Measurements from ENCODE around the gene STIM1. TPM values are rescaled to one million over a fixed set of nuclear protein-coding genes. Genes with fewer than 3 reads are reported as not detected.

Gene STIM1
- total RNA-seq, 1 experiment from 2014 or later = 28.3 TPM

DNA sequence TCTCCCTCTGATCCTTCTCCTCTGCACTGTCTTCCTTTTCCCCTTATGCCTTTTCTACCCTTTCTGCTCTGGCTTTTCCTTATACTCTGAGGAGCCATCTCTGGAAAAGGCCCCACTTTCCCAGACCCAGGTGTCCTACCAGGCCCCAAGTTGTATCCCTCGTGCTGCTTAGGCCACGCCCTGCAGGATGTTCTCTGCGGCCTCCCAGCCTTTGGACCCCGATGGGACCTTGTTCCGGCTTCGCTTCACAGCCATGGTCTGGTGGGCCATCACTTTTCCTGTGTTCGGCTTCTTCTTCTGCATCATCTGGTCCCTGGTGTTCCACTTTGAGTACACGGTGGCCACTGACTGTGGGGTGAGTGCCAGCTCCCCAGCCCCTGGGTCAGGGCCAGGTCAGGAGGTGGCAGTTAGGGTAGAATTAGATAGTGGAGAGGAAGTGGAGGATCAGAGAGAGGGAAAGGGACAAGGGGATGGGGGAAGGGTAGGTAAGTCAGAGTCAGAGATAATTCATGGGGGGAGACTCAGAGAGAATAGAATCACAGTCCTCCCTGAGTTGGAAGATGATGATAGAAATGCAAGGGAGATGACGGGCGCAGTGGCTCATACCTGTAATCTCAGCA is 38.2 kb upstream of the STIM1 start:
- POLR2A ChIA-PET (ENCODE audit: unreplicated experiment) = interaction anchor here (0.7 kb wide), 1 partner anchor 576 kb away, joined by 8 read pairs; the partner anchor contains the start of gene TRIM21
- H3F3A ChIP-seq (ENCODE audit: insufficient read depth, low read depth) = no peaks in the 10 kb centered on the region
- no TSS peak for BruUV-seq (replicated peaks)

DNA sequence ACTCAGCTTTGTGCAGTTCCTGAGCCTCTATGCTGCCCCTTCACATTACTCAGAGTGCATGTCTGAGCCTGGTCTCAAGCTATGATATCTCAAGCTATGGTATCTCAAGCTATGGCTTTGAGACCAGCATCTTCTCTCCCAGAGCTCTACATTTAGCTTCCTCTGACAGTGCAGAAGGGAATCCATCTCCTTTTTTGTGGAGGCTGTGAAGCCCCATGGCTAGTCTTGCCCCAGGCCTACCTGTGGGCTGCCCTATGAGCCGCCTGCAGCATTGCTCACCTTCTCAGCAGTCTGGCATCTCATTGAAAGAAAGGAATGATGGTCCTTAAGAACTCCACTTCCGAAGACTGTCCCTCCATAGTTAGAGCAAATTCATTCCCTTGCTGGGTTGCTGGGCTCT is 34.5 kb upstream of the STIM1 start:
- DNase-seq = no peak
- H3F3A ChIP-seq (ENCODE audit: insufficient read depth, low read depth) = no peaks in the 10 kb centered on the region; the same call in 1 of the 2 replicates
- H4K20me1 ChIP-seq (ENCODE audit: insufficient read depth) = no peaks in the 10 kb centered on the region
- H3K27me3 ChIP-seq (ENCODE audit: insufficient read depth, low read depth) = no peaks in the 10 kb centered on the region
- no TSS peak for BruUV-seq (replicated peaks)
- no peak overlapping the region for H2AFZ ChIP-seq
- no peak overlapping the region for H3K4me3 ChIP-seq
- H3K4me1 ChIP-seq (replicated peaks; ENCODE audit: insufficient read depth) = peaks cover 15% of the 10 kb centered on the region
- ChIA-PET POLR2A (ENCODE audit: unreplicated experiment) (no interaction called here), CTCF (no interaction called here)
- H3K79me2 ChIP-seq (ENCODE audit: low read depth) = no peaks in the 10 kb centered on the region
- no peaks in the 10 kb centered on the region for H3K9me2 ChIP-seq (ENCODE audit: insufficient read depth)
- H3K4me2 ChIP-seq = no peak overlapping the region
- no peak overlapping the region for H3K27ac ChIP-seq
- no peaks in the 10 kb centered on the region for H3K9me3 ChIP-seq (ENCODE audit: insufficient read depth, low read depth)
- H3K36me3 ChIP-seq (ENCODE audit: low read depth) = no peaks in the 10 kb centered on the region
- TF ChIP-seq EZH2 (IDR thresholded peaks at IDR 0.05; ENCODE audit: low read depth) = no peak
- TF ChIP-seq, protein P1, sequence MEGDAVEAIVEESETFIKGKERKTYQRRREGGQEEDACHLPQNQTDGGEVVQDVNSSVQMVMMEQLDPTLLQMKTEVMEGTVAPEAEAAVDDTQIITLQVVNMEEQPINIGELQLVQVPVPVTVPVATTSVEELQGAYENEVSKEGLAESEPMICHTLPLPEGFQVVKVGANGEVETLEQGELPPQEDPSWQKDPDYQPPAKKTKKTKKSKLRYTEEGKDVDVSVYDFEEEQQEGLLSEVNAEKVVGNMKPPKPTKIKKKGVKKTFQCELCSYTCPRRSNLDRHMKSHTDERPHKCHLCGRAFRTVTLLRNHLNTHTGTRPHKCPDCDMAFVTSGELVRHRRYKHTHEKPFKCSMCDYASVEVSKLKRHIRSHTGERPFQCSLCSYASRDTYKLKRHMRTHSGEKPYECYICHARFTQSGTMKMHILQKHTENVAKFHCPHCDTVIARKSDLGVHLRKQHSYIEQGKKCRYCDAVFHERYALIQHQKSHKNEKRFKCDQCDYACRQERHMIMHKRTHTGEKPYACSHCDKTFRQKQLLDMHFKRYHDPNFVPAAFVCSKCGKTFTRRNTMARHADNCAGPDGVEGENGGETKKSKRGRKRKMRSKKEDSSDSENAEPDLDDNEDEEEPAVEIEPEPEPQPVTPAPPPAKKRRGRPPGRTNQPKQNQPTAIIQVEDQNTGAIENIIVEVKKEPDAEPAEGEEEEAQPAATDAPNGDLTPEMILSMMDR (conservative IDR thresholded peaks at IDR 0.05) = no peak
- intact Hi-C loops (cut with micrococcal nuclease; ENCODE audit: unreplicated experiment) = no loop called here

More for the DNA sequence above, 38.2 kb upstream of the STIM1 start:
- H3K27me3 ChIP-seq (ENCODE audit: insufficient read depth, low read depth) = no peaks in the 10 kb centered on the region
- TF ChIP-seq, protein P1 (conservative IDR thresholded peaks at IDR 0.05) = no peak
- no peak for TF ChIP-seq EZH2 (IDR thresholded peaks at IDR 0.05; ENCODE audit: low read depth)
- H3K9me3 ChIP-seq (ENCODE audit: insufficient read depth, low read depth) = no peaks in the 10 kb centered on the region
- CTCF ChIA-PET = no interaction called here
- no peak overlapping the region for H3K27ac ChIP-seq
- intact Hi-C loops (cut with micrococcal nuclease; ENCODE audit: unreplicated experiment) = no loop called here
- no peaks in the 10 kb centered on the region for H3K79me2 ChIP-seq (ENCODE audit: low read depth)
- DNase-seq = no peak
- H3K36me3 ChIP-seq (ENCODE audit: low read depth) = no peaks in the 10 kb centered on the region
- H3K4me3 ChIP-seq = no peak overlapping the region
- no peaks in the 10 kb centered on the region for H3K9me2 ChIP-seq (ENCODE audit: insufficient read depth)
- no peaks in the 10 kb centered on the region for H4K20me1 ChIP-seq (ENCODE audit: insufficient read depth)
- H3K4me2 ChIP-seq = peak overlapping the region; percentile 54; the same call in 1 of the 2 replicates
- H2AFZ ChIP-seq = no peak overlapping the region
- peaks cover 19% of the 10 kb centered on the region for H3K4me1 ChIP-seq (replicated peaks; ENCODE audit: insufficient read depth)

DNA sequence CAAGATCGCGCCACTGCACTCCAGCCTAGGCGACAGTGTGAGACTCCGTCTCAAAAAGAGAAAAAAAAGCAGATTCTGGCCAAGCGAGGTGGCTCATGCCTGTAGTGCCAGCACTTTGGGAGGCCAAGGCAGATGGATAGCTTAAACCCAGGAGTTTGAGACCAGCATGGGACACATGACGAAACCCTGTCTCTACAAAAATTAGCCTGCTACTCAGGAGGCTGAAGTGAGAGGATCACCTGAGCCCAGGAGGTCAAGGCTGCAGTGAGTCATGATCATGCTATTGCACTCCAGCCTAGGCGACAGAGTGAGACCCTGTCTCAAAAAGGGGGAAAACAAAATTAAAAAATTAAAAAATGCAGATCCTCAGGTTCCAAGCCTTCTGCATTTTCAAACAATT is 33.2 kb upstream of the STIM1 start:
- Histone ChIP-seq H4K20me1 (ENCODE audit: insufficient read depth) (no peaks in the 10 kb centered on the region), H3F3A (ENCODE audit: insufficient read depth, low read depth) (no peaks in the 10 kb centered on the region; the same call in 1 of the 2 replicates), H3K9me3 (ENCODE audit: insufficient read depth, low read depth) (no peaks in the 10 kb centered on the region), H3K4me1 (replicated peaks; ENCODE audit: insufficient read depth) (peaks cover 1% of the 10 kb centered on the region; the same call in 1 of the 2 replicates), H3K9me2 (ENCODE audit: insufficient read depth) (no peaks in the 10 kb centered on the region), H3K27me3 (ENCODE audit: insufficient read depth, low read depth) (no peaks in the 10 kb centered on the region), H3K36me3 (ENCODE audit: low read depth) (no peaks in the 10 kb centered on the region), H3K79me2 (ENCODE audit: low read depth) (no peaks in the 10 kb centered on the region), H3K4me3 (no peak overlapping the region), H3K4me2 (no peak overlapping the region), H2AFZ (no peak overlapping the region), H3K27ac (no peak overlapping the region)
- DNase-seq = no peak
- POLR2A ChIA-PET (ENCODE audit: unreplicated experiment) = no interaction called here
- intact Hi-C loops (cut with micrococcal nuclease; ENCODE audit: unreplicated experiment) = no loop called here
- no TSS peak for BruUV-seq (replicated peaks)
- TF ChIP-seq EZH2 (IDR thresholded peaks at IDR 0.05; ENCODE audit: low read depth) = no peak
- TF ChIP-seq, protein P1 (conservative IDR thresholded peaks at IDR 0.05) = no peak
- CTCF ChIA-PET = no interaction called here
